ENCODE results near the gene ITPR1.

ITPR1 gene

GRCh38 chr3:4690277-4690676, 197.1 kb downstream of the ITPR1 start:
- FAIRE-seq, result no peak

- no peak for FAIRE-seq
These were observed 200.5 kb downstream of the ITPR1 start for GRCh38 chr3:4693620-4694019.

GRCh38 chr3:4695846-4696245, 202.7 kb downstream of the ITPR1 start:
- FAIRE-seq, result no peak

GRCh38 chr3:4696266-4696665, 203.1 kb downstream of the ITPR1 start:
- no peak for FAIRE-seq

GRCh38 chr3:4698125-4698821, 205.1 kb downstream of the ITPR1 start:
- FAIRE-seq, result no peak

- no peak for FAIRE-seq
These were observed 209.9 kb downstream of the ITPR1 start for GRCh38 chr3:4703054-4703480.

- FAIRE-seq, result no peak
These were observed 211.4 kb downstream of the ITPR1 start for GRCh38 chr3:4704552-4704951.

- no peak for FAIRE-seq
These were observed 214.2 kb downstream of the ITPR1 start for GRCh38 chr3:4707324-4707723.

- no peak for FAIRE-seq
These were observed 215.1 kb downstream of the ITPR1 start for GRCh38 chr3:4708230-4708629.

GRCh38 chr3:4709341-4709740, 216.2 kb downstream of the ITPR1 start:
- no peak for FAIRE-seq

- no peak for FAIRE-seq
These were observed 217.0 kb downstream of the ITPR1 start for GRCh38 chr3:4710191-4710590.

GRCh38 chr3:4711680-4711992, 218.5 kb downstream of the ITPR1 start:
- FAIRE-seq, result no peak

GRCh38 chr3:4712109-4712508, 219.0 kb downstream of the ITPR1 start:
- FAIRE-seq, result no peak

GRCh38 chr3:4714045-4714444, 220.9 kb downstream of the ITPR1 start:
- no peak for FAIRE-seq

- FAIRE-seq, result no peak
These were observed 223.1 kb downstream of the ITPR1 start for GRCh38 chr3:4716266-4716665.

- FAIRE-seq, result no peak
These were observed 223.7 kb downstream of the ITPR1 start for GRCh38 chr3:4716706-4717362.

GRCh38 chr3:4717363-4717740, 224.2 kb downstream of the ITPR1 start:
- FAIRE-seq, result no peak

- FAIRE-seq, result no peak
These were observed 225.1 kb downstream of the ITPR1 start for GRCh38 chr3:4718179-4718736.

- no peak for FAIRE-seq
These were observed 225.9 kb downstream of the ITPR1 start for GRCh38 chr3:4719046-4719501.

- FAIRE-seq, result no peak
These were observed 227.3 kb downstream of the ITPR1 start for GRCh38 chr3:4720316-4721075.

GRCh38 chr3:4721511-4721911, 228.4 kb downstream of the ITPR1 start:
- FAIRE-seq, result no peak

- FAIRE-seq, result peak; percentile 81
These were observed 229.0 kb downstream of the ITPR1 start for GRCh38 chr3:4722103-4722502.

- FAIRE-seq, result no peak
These were observed 231.0 kb downstream of the ITPR1 start for GRCh38 chr3:4724051-4724629.

All from TTC549 (cell line).